ENCODE measurements around the gene TYMP.
A peak's percentile ranks its signal among the peaks of the same experiment; 100 is the strongest.

TYMP gene

GRCh38 chr22:50529897-50530579, at the start of gene TYMP:
Gene TYMP (minus strand): TSS chr22:50530012. CDS start chr22:50529709, 303 bp downstream.
- DNase-seq (ENCODE audit: low read depth in 3 of 3), result peak; percentile 51 to 71 (median 65)

DNA sequence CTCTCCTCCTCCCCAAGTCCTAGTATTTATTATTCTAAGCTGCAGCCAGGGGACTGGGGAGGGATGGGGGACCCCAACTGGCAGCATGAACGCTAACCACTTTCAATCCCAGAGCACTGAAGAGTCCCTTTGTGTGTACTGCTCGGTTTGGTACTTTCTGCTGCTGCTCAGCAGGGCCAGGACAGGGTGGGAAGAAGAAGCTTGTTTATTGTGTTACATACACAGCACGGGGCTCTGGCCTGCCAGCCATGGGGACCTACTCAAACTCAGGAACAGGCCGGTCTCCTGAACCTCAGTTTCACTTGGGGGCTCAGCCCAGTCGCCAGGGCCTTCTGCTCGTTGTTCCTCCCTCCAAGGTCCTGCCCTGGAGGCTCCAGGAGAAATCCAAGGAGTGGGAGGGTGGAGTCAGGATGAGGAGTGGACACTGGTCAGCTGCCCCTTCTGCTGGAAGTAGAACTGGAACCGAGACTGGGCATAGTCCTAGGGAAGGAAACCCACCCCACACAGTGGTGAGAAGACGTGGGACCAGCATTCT, 49.0 kb upstream of the TYMP start:
- DNase-seq (ENCODE audit: low read depth in 3 of 3), result no peak

DNA sequence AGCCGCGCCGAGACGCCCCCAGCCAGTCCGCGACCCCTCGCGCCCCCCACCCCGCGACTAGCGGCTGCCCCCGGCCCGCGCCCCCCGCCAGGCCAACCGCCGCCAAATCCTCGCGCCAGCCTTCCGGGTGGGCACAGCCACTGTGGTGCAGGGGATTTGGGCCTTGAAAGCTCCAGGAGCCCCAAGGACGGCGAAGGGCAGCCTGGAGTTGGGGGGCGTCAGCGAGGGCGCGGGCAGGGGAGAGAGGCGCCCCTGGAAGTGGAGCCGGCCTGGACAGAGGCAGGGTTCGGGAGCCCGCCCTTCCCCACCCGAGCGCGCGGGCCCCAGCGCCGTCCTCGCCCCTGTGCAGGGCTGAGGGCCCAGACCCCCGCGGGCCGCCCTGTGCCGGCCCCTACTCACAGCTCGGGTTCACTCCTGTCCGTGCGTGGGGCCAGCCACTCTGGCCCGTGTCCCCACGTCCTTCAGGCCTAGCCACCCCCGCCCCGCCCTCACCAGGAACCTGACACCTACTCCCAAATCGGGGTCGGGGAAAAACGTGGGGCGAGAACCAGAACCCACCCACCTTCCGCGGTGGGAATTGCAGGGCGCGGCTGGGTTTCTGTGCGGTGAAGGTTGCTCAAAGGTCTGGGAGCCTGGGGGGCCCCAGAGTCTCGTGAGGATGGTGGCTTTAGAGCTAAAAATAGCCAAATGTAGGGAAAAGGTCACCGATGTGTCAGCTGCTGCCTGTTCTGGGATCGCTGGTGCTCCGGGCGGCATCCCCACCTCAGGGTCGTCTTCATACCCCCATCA, 48.4 kb upstream of the TYMP start, which contains the start of gene CPT1B:
Gene CPT1B, minus strand, starts transcription at position 441 of the 789 bp plus-strand sequence. CDS start 512 bp downstream, outside the sequence.
- no peak for DNase-seq (ENCODE audit: low read depth in 3 of 3)

- no peak for DNase-seq (ENCODE audit: low read depth in 3 of 3)
Observed at GRCh38 chr22:50577697-50577986, 47.8 kb upstream of the TYMP start.

- DNase-seq (ENCODE audit: low read depth in 3 of 3), result no peak
Observed at GRCh38 chr22:50576806-50577696, 47.2 kb upstream of the TYMP start.

- no peak for DNase-seq (ENCODE audit: low read depth in 3 of 3)
Observed at GRCh38 chr22:50576070-50576469, 46.3 kb upstream of the TYMP start.

GRCh38 chr22:50575426-50575941, 45.7 kb upstream of the TYMP start:
- DNase-seq (ENCODE audit: low read depth in 3 of 3), result no peak

DNA sequence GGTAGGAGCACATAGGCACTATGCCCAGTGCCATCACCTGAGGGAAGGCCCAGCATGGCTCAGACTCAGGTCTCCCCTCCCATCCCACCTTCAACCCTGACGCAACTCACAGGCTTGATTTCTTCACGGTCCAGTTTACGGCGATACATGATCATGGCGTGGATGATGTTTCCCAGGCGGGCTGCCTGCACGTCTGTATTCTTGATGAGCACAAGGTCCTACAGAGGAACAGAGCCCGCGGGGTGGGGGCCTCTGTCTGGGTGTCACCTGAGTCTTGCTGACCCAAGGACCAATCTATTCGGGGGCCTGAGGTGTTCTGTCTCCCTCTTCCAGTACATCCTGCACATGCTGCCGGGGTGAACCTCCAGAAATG, 44.6 kb upstream of the TYMP start:
- no peak for DNase-seq (ENCODE audit: low read depth in 3 of 3)

GRCh38 chr22:50573491-50574382, 43.9 kb upstream of the TYMP start:
- no peak for DNase-seq (ENCODE audit: low read depth in 3 of 3)

DNA sequence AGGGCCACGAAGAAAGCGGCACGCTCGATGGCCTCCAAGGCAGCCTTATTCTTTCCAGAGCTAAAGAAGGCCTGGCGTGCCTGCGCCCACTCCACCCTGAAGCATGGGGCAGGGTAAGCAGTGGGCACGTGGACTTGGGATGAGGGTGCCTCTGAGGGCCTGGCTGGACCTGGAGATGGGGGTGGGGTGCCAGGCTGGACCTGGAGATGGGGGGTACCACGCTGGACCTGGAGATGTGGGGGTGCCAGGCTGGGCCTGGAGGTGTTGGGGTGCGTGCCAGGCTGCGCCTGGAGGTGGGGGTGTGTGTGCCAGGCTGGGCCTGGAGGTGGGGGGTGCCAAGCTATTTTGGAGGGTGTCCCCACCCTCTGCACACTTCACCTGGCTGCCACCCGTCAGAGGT, 43.2 kb upstream of the TYMP start:
- no peak for DNase-seq (ENCODE audit: low read depth in 3 of 3)

DNA sequence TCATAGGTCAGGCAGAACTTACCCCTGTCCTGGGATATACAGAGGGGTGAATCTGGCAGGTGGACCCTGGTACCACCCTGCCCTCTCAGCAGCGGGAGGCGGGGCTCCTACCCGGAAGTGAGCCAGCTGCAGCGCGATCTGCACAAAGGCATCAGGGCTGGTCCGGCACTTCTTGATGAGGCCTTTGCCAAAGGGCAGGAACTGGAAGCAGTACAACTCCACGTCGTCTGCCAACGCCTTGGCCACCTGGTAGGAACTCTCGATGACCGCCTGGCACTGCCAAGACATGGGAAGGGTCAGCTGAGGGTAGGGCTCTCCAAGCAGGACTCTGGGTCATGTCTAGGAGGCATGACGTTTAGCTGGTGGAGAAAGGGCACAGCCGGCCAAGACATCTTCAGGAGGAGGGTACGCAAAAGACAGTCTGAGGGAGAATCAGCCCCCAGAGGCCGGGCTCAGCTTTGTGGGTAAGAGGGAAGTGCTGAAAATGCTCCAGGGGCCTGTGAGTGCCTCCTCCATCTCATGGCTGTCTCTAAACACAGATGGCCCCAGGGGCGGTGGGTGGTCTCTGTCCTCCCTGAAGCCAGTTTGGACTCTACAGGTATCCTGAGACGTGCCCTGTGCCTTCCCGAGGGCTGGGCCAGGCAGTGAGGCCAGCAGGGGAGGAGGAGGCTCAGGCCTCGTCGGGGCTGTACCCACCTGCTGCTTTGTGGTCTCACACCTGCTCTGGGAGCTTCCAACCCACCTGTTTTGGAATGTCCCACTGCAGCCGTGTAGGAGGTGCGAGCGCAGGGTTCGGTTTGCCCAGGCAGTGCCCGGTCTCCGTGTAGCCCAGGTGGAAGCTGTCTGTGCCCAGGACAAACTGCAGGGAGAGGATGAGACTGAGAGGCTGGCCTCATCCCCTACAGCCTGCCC, 41.7 kb upstream of the TYMP start:
- no peak for DNase-seq (ENCODE audit: low read depth in 3 of 3)

- no peak for DNase-seq (ENCODE audit: low read depth in 3 of 3)
Observed at GRCh38 chr22:50570861-50571260, 41.0 kb upstream of the TYMP start.

DNA sequence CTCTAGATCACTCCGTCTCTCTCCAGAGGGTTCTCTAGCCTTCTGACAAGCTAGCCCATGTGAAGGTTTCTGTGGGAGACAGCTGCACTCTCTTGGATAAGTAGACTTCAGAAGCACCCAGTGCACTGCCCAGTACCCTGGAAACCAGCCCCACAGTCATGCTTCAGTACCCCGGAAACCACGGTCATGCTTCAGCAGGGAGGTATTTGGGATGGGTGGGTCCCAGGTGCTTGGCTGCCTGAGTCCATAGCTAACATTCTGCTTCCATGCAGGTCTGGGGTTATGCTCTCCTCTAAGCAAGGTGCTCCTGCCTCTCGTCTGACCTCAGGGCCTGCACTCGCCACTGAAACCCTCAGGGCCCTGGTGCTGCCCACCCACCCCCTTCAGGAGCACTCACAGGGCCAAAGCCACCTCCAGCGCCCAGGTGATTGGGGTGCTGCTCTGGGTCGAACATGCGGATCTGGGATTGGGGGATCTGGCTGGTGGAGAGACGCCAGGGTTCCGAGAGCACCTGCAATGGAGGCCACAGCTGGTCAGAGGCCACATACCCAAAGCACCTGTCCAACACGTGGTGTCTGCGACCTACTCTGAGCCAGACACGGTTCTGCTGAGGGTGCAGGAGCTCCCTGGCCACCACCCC, 40.2 kb upstream of the TYMP start:
- DNase-seq (ENCODE audit: low read depth in 3 of 3), result no peak

GRCh38 chr22:50569041-50569459, 39.2 kb upstream of the TYMP start:
- no peak for DNase-seq (ENCODE audit: low read depth in 3 of 3)

- no peak for DNase-seq (ENCODE audit: low read depth in 3 of 3)
Observed at GRCh38 chr22:50568626-50569025, 38.8 kb upstream of the TYMP start.

DNA sequence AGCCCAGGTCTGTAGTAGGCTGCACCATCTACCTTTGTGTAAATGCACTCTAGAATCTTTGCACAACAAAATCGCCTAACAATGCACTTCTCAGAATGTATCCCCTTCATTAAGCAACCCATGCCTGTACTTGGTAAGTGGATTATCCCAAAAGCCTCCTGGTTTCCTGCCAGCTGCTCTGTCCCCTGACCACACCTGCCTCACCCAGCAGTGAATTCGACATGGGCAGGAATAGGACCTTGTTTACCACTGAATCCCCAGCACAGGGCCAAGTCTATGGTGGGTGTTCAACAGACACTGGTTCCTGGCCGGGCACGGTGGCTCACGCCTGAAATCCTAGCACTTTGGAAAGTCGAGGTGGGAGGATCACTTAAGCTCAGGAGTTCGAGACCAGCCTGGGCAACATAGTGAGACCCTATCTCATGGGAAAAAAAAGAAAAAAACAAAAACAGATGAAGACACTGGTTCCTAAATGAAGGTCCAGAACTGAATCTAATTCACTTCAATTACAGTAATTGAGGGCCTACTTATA, 38.0 kb upstream of the TYMP start:
- no peak for DNase-seq (ENCODE audit: low read depth in 3 of 3)

DNA sequence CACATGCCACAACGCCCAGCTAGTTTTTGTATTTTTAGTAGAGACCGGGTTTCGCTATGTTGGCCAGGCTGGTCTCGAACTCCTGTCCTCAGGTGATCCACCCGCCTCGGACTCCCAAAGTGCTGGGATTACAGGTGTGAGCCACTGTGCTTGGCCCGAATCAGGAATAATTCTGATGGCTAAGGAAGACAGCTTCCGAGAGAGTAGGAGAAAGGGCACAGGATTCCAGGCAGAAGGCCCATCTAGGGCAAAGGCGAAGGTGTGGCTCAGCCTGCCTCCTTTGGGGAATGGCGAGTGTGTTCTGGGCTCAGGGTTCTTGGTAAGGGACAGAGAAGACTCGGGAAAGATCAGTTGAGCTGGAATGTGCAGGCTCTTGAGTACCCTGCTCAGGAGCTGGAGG, 34.5 kb upstream of the TYMP start:
- DNase-seq (ENCODE audit: low read depth in 3 of 3), result no peak

GRCh38 chr22:50563413-50564160, 33.8 kb upstream of the TYMP start:
- no peak for DNase-seq (ENCODE audit: low read depth in 3 of 3)
